Heart right ventricle (tissue), 16 donors: ENCODE results near the gene OVCH2. TPM values are rescaled to one million over a fixed set of nuclear protein-coding genes. Genes with fewer than 3 reads are reported as not detected.

ENCODE experiments used
- ATAC-seq, 8 donors: fragments of 200-7000 bp; cut with Tn5 transposase; one replicate each; pipeline ENCODE4 v1.9.1; 2020; ENCODE audit warnings: mild to moderate bottlenecking in 8 of 8, moderate library complexity in 8 of 8, moderate number of reproducible peaks in 1 of 8
- DNase-seq, 2 donors: peaks; one replicate each; pipeline ENCODE4 v3.0.0-alpha.2; 2020
- H3K27ac ChIP-seq, 10 donors: fragments of 200-600 bp; sonication (generic) in 2 of 10; one replicate each; pipeline versions ENCODE4 v1.5.0 to v1.8.0; 2020 to 2022; ENCODE audit warnings: mild to moderate bottlenecking in 3 of 10
- H3K27me3 ChIP-seq, 7 donors: fragments of 200-600 bp; one replicate each; pipeline ENCODE4 v1.8.0; 2021 to 2022; ENCODE audit warnings: mild to moderate bottlenecking in 2 of 7
- H3K36me3 ChIP-seq, 9 donors: fragments of 200-600 bp; sonication (generic) in 1 of 9; one replicate each; pipeline versions ENCODE4 v1.5.0 to v1.8.0; 2020 to 2022; ENCODE audit warnings: mild to moderate bottlenecking in 2 of 9
- H3K4me1 ChIP-seq, 9 donors: fragments of 200-600 bp; sonication (generic) in 1 of 9; one replicate each; pipeline versions ENCODE4 v1.5.0 to v1.8.0; 2020 to 2022; ENCODE audit warnings: mild to moderate bottlenecking in 4 of 9
- H3K4me3 ChIP-seq, 10 donors: fragments of 200-600 bp; sonication (generic) in 2 of 10; one replicate each; pipeline versions ENCODE4 v1.5.0 to v1.8.0; 2020 to 2022; ENCODE audit warnings: mild to moderate bottlenecking in 7 of 10, moderate library complexity in 2 of 10
- H3K9me3 ChIP-seq, 11 donors: fragments of 200-600 bp in 10 of 11; sonication (generic) in 2 of 11; one replicate each; pipeline versions ENCODE4 v1.5.0 to v1.8.0; 2013 to 2022; ENCODE audit warnings: mild to moderate bottlenecking in 2 of 11, control low read depth in 1 of 11, moderate library complexity in 1 of 11
- WGBS, 2 donors: extraction: QIAGEN DNeasy Blood & Tissue Kit; methylation state at CpG; one replicate each; pipeline ENCODE4 v1.1.7; 2013; ENCODE audit warnings: inconsistent platforms in 1 of 2; 5-methylcytosine and 5-hydroxymethylcytosine counted together
- intact Hi-C, 10 donors: fragments of 100-400 bp; cut with DNase I; formaldehyde crosslinking; loops; one replicate each; pipeline versions ENCODE4 v1.11.1 to v1.14.2; 2022
- polyA plus RNA-seq, 2 donors: library from polyadenylated mRNA; stranded (reverse); fragments of 200-250 nt; gene quantifications; one replicate each; pipeline ENCODE4 v1.2.3, GENCODE V29; 2013
- total RNA-seq, 10 donors: library from RNA; stranded (reverse); fragmentation: NEBNext Ultra II Directional in 3 of 10; extraction: Animal tissue kit (Norgen Biotek cat#: 25700) in 3 of 10; gene quantifications; one replicate each; pipeline versions ENCODE4 v1.2.1 to v1.2.4, GENCODE V29; 2021 to 2023
- TF ChIP-seq, protein P1 (sequence below), 9 donors: fragments of 200-600 bp; sonication (generic) in 2 of 9; IDR thresholded peaks; one replicate each; pipeline versions ENCODE4 v1.5.0 to v1.8.0; 2021 to 2022; ENCODE audit warnings: antibody characterized with exemption in 9 of 9, mild to moderate bottlenecking in 5 of 9, moderate library complexity in 1 of 9
- donor health status: Arrhythmogenic right ventricular cardiomyopathy.
- donor health status: ischemic (EF 13 %, LVEDD 7.1; RV severe dilation, severe dysfunction).
- donor health status: healthy with polysubstance abuse.
- donor health status: DM: no; HTN: yes; CAD: no.
- donor health status: DM: no; HTN: no; CAD: no.
- donor health status: ischemic (EF 25% LVEDD 6.9; RV normal size, moderate dysfunction).
- donor health status: ischemic (EF 25% LVEDD 5.7; RV mildly dilated, moderate dysfunction).
- donor health status: healthy.
- donor health status: DM: yes; HTN: yes; CAD: no.
- donor health status: Ischemic cardiomyopathy.
- donor health status: ischemic (EF 35%, LVEDD 5.7; RV mildly dilated, moderate dysfunction).
- donor health status: nonischemic (EF 11% LVEDD 7.7; RV severe dilation, severe dysfunction).
- donor health status: DM: yes; HTN: yes; CAD: no.
- donor health status: PGD.
- donor health status: ischemic (EF 29% LVEDD 5.4; RV normal size, mild dysfunction).
- donor health status: nonischemic (EF 23%, LVEDD 6.1; RV moderate dilation, normal function).

Gene OVCH2
- total and polyA plus RNA-seq, 12 donors: not detected

- no peaks in the 10 kb centered on the region for H3K9me3 ChIP-seq
- DNase-seq: no peak
- intact Hi-C loops: loop anchor here in 5 of 10 donors (5.0 to 10.0 kb wide), 3 partner anchors 173 to 875 kb away; partner anchors contain the start of gene PPFIBP2 (in 1 of the 5)
- H3K36me3 ChIP-seq: no peaks in the 10 kb centered on the region
- H3K27ac ChIP-seq: no peak overlapping the region
- peaks cover 0 to 14% (median 0%) of the 10 kb centered on the region in 7 donors for H3K27me3 ChIP-seq
- WGBS, 2 donors: 96% methylated on average over 1 of the region's 1 CpG
- H3K4me3 ChIP-seq: no peak overlapping the region
- H3K4me1 ChIP-seq: no peaks in the 10 kb centered on the region
- TF ChIP-seq, protein P1, sequence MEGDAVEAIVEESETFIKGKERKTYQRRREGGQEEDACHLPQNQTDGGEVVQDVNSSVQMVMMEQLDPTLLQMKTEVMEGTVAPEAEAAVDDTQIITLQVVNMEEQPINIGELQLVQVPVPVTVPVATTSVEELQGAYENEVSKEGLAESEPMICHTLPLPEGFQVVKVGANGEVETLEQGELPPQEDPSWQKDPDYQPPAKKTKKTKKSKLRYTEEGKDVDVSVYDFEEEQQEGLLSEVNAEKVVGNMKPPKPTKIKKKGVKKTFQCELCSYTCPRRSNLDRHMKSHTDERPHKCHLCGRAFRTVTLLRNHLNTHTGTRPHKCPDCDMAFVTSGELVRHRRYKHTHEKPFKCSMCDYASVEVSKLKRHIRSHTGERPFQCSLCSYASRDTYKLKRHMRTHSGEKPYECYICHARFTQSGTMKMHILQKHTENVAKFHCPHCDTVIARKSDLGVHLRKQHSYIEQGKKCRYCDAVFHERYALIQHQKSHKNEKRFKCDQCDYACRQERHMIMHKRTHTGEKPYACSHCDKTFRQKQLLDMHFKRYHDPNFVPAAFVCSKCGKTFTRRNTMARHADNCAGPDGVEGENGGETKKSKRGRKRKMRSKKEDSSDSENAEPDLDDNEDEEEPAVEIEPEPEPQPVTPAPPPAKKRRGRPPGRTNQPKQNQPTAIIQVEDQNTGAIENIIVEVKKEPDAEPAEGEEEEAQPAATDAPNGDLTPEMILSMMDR (IDR thresholded peaks at IDR 0.05): no peak
- no peak for ATAC-seq
Measured at GRCh38 chr11:7687386-7687785, 18.9 kb downstream of the OVCH2 start.

DNA sequence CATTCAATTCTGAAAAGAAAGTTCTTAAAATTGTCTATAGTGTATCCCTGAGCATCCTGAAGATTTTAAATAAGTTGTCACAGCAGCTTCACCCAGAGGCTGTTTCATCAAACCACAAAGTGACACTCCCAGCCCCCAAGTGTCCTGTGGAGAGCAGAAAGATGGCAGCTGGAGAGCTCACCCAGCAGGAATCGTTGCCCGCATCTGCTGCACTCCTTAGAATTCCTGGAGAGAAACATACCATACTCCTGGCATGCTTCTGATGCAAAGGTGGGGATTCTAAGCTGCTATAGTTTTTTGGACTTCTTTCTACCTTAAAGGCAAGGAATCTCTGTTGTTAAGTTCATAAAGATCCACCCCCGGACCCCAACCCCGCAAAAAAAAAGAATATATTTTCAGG lies 19.5 kb downstream of the OVCH2 start:
- Histone ChIP-seq H3K4me3 (no peak overlapping the region), H3K9me3 (no peaks in the 10 kb centered on the region), H3K4me1 (no peaks in the 10 kb centered on the region), H3K27ac (no peak overlapping the region), H3K36me3 (no peaks in the 10 kb centered on the region), H3K27me3 (peaks cover 0 to 9% (median 0%) of the 10 kb centered on the region in 7 donors)
- intact Hi-C loops: loop anchor here in 5 of 10 donors (5.0 to 10.0 kb wide), 3 partner anchors 172 to 874 kb away; partner anchors contain the start of gene PPFIBP2 (in 1 of the 5)
- DNase-seq (no peak), ATAC-seq (no peak)
- TF ChIP-seq, protein P1 (IDR thresholded peaks at IDR 0.05): no peak
- WGBS, 2 donors: 85 to 86% methylated on average over 4 of the region's 4 CpGs

DNA sequence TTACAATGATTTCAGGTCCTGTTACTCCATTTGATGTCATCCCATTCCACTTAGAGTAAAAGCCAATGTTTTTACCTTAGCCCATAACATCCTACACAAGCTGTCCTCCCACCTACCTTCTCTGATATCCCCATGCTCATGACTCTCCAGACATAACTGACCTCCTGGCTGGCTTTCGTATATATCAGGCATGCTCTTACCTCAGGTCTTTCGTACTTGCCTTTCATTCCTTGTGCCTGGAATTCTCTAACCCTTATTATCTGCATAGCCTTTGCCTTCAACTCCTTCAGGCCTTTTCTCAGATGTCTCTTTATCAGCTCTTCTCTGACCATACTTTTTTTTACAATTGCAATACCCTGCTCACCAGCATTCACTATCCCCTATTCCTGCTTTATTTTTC lies 22.7 kb downstream of the OVCH2 start:
- intact Hi-C loops: loop anchor here in 1 of 10 donors (10.0 kb wide), 1 partner anchor 169 kb away; the partner anchor contains the start of gene PPFIBP2
- WGBS, 2 donors: 88% methylated on average over 2 of the region's 2 CpGs

GRCh38 chr11:7677796-7678201 lies 28.5 kb downstream of the OVCH2 start:
- 49 to 66% methylated on average over 4 of the region's 4 CpGs for WGBS, 2 donors

More for the DNA sequence above, 22.7 kb downstream of the OVCH2 start:
- peaks cover 0 to 5% (median 0%) of the 10 kb centered on the region in 11 donors for H3K9me3 ChIP-seq
- no peak for ATAC-seq
- no peak for DNase-seq
- TF ChIP-seq, protein P1 (IDR thresholded peaks at IDR 0.05): no peak
- no peaks in the 10 kb centered on the region for H3K36me3 ChIP-seq
- H3K27ac ChIP-seq: no peak overlapping the region
- no peaks in the 10 kb centered on the region for H3K4me1 ChIP-seq
- no peak overlapping the region for H3K4me3 ChIP-seq
- peaks cover 0 to 9% (median 0%) of the 10 kb centered on the region in 7 donors for H3K27me3 ChIP-seq

More at GRCh38 chr11:7677796-7678201, 28.5 kb downstream of the OVCH2 start:
- H3K4me1 ChIP-seq: peaks cover 3 to 18% (median 11%) of the 10 kb centered on the region in 9 donors
- H3K27me3 ChIP-seq: peaks cover 0 to 40% (median 29%) of the 10 kb centered on the region in 7 donors
- H3K27ac ChIP-seq: no peak overlapping the region
- ATAC-seq (no peak), DNase-seq (no peak)
- TF ChIP-seq, protein P1 (IDR thresholded peaks at IDR 0.05): no peak
- peaks cover 0 to 5% (median 0%) of the 10 kb centered on the region in 11 donors for H3K9me3 ChIP-seq
- no peak overlapping the region for H3K4me3 ChIP-seq
- H3K36me3 ChIP-seq: no peaks in the 10 kb centered on the region
- intact Hi-C loops: loop anchor here in 1 of 10 donors (10.0 kb wide), 1 partner anchor 323 kb away; no protein-coding TSS in a partner anchor
